Neural crest cell (in vitro differentiated cells): Measurements from ENCODE around the gene POLR1H. TPM values are rescaled to one million over a fixed set of nuclear protein-coding genes. Genes with fewer than 3 reads are reported as not detected.
"Not testable (repeated sequence)": the region's sequence is repeated elsewhere in the genome, so short reads cannot be mapped to it uniquely, and the experiment has no call there.

Experiments
- DNase-seq: peaks from one replicate; pipeline ENCODE4 v3.0.0; 2021; ENCODE audit warnings: low read depth, mixed read lengths, low spot score
- H3K27ac Mint-ChIP-seq: one replicate; pipeline ENCODE4 v1.8.0; 2021; ENCODE audit warnings: mild to moderate bottlenecking, mixed read lengths; ENCODE audit not compliant: unreplicated experiment
- H3K27me3 Mint-ChIP-seq: 2 replicates; pipeline ENCODE4 v1.8.0; 2021; ENCODE audit warnings: low read depth, mild to moderate bottlenecking, mixed read lengths
- H3K36me3 Mint-ChIP-seq: 2 replicates; pipeline ENCODE4 v1.8.0; 2021; ENCODE audit warnings: low read depth, mild to moderate bottlenecking, mixed read lengths
- H3K4me1 Mint-ChIP-seq: 2 replicates; pipeline ENCODE4 v1.8.0; 2021; ENCODE audit warnings: mixed read lengths
- H3K4me3 Mint-ChIP-seq: one replicate; pipeline ENCODE4 v1.8.0; 2021; ENCODE audit warnings: mild to moderate bottlenecking, mixed read lengths
- H3K9me3 Mint-ChIP-seq: 2 replicates; pipeline ENCODE4 v1.8.0; 2021; ENCODE audit warnings: mixed read lengths
- long read RNA-seq: library from polyadenylated mRNA; unstranded; transcript quantifications from one replicate; pipeline ENCODE4 v2.0.0, GENCODE V29; 2020
- total RNA-seq: library from RNA; stranded (reverse); gene quantifications from 2 replicates; pipeline ENCODE4 v1.2.1, GENCODE V29; 2021
- TF ChIP-seq, protein P1 (sequence below): fragments of 200-600 bp; sonication (generic); conservative IDR thresholded peaks from 2 replicates; pipeline ENCODE4 v1.5.0; 2021; ENCODE audit warnings: antibody characterized with exemption, mild to moderate bottlenecking

The POLR1H gene
- 43.3 and 43.8 TPM in 2 replicates for total RNA-seq
- long read RNA-seq, transcript ZNRD1-202 (5 exons, 743 nt) = major isoform, 7 of 17 reads
- long read RNA-seq, transcript ZNRD1-201 (4 exons, 864 nt) = major isoform, 7 of 17 reads
- long read RNA-seq, partial matches to known transcripts = 0 of 17 reads
- long read RNA-seq, other reads (novel, unspliced or antisense) = 1 of 17 reads

DNA sequence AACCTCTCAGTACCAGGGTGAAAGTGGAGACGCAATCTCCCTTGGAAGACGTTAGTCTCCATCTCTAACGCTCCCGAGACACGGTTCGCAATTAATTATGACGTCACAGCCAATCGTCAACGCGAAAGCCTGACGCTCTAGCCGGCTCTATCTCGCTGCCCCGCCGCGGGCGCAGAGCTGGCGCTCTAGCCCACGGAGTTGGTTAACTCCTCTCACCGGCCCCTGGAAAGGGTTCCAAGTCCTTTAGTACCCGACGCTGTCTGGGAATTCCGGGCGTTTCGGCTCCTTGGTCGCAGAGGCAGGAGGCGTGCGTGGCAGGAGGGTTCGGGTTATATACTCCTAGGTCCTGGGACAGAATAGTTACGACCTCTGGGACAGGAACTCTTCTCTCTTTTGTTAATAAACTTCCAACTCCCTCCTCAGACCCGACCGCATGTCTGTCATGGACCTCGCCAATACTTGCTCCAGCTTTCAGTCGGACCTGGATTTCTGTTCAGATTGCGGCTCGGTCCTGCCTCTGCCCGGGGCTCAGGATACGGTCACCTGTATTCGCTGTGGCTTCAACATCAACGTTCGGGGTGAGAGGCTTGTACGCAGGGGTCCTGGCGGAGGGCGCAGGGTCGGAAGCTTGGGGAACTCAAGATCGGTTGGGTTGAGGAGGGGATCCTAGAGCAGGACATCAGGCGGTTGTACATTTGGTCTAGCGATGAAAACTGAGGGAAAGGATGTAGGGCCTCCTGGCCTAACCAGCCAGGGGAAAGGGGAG lies at the start of gene POLR1H:
Gene POLR1H (plus strand): TSS at position 174 of the 766 bp plus-strand sequence. CDS start 260 bp downstream, at position 434.
- peaks cover 2% of the 10 kb centered on the region for H3K36me3 Mint-ChIP-seq
- peak within 1 kb of the TSS; percentile 98 for H3K27ac Mint-ChIP-seq
- peak within 1 kb of the TSS; percentile 99 for H3K4me3 Mint-ChIP-seq
- peak; percentile 78 for DNase-seq
- H3K4me1 Mint-ChIP-seq = peaks cover 22% of the 10 kb centered on the region
- TF ChIP-seq, protein P1, sequence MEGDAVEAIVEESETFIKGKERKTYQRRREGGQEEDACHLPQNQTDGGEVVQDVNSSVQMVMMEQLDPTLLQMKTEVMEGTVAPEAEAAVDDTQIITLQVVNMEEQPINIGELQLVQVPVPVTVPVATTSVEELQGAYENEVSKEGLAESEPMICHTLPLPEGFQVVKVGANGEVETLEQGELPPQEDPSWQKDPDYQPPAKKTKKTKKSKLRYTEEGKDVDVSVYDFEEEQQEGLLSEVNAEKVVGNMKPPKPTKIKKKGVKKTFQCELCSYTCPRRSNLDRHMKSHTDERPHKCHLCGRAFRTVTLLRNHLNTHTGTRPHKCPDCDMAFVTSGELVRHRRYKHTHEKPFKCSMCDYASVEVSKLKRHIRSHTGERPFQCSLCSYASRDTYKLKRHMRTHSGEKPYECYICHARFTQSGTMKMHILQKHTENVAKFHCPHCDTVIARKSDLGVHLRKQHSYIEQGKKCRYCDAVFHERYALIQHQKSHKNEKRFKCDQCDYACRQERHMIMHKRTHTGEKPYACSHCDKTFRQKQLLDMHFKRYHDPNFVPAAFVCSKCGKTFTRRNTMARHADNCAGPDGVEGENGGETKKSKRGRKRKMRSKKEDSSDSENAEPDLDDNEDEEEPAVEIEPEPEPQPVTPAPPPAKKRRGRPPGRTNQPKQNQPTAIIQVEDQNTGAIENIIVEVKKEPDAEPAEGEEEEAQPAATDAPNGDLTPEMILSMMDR = no peak
- no peaks in the 10 kb centered on the region for H3K9me3 Mint-ChIP-seq
- H3K27me3 Mint-ChIP-seq = no peaks in the 10 kb centered on the region

DNA sequence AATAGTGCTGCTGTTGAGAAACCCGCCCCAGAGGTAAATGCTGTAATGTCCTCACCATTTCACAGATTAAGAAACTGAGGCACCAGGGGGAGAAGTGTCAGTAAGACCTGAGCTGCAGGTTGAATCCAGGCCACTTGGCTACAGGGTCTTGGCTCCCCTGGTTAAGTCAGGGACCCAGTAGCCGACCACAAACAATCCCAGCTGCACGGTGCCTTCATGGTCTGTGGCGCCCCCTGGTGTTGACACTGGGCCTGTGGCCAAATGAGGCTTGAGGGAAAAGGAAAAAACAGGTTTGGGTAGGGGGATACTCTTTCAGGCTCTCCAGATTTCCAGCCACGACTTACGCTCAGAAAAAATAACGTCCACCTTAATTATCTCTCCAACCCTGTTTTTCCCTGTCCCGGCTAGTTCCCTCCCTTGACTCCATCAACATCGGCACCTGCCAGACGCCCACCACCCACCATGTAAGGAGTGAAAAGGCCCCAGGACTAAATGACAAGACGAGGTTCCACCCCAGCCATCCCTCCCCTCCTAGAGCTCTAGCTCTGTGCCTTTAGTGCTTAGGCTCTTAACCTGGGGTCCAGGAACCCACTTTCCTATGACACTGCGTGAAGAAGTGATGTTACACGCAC lies 47.7 kb upstream of the POLR1H start:
- H3K4me1 Mint-ChIP-seq = no peaks in the 10 kb centered on the region
- peak; percentile 40 for DNase-seq
- no peak overlapping the region for H3K4me3 Mint-ChIP-seq
- H3K9me3 Mint-ChIP-seq = no peaks in the 10 kb centered on the region
- TF ChIP-seq, protein P1 = peak; percentile 90
- peaks cover 25% of the 10 kb centered on the region for H3K27me3 Mint-ChIP-seq
- H3K36me3 Mint-ChIP-seq = peaks cover 8% of the 10 kb centered on the region
- H3K27ac Mint-ChIP-seq = no peak overlapping the region

DNA sequence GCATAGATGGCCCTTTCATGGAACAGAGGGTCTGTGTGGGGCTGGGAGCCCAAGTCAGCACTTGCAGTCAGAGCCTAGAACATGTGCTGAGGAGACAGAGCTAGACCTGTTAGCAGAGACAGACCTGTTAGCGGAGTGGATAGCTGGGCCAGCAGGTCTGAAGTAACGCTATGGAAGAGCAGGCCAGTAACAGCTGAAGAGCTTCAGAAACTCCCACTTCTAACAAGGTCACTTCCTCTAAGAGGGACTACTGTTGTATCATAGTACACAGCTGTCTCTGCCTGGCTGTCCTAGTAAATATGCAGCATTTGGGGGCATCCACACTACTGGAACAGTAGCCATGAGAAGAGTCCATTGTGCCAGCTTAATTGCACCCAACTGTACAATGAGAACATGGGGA lies 41.2 kb upstream of the POLR1H start:
- Mint-ChIP-seq H3K9me3 (no peaks in the 10 kb centered on the region), H3K36me3 (peaks cover 5% of the 10 kb centered on the region), H3K27me3 (no peaks in the 10 kb centered on the region), H3K4me1 (no peaks in the 10 kb centered on the region), H3K4me3 (no peak overlapping the region), H3K27ac (no peak overlapping the region)
- DNase-seq = no peak
- TF ChIP-seq, protein P1 = no peak

- no peak overlapping the region for H3K4me3 Mint-ChIP-seq
- no peaks in the 10 kb centered on the region for H3K4me1 Mint-ChIP-seq
- no peak overlapping the region for H3K27ac Mint-ChIP-seq
- TF ChIP-seq, protein P1 = no peak
- no peak for DNase-seq
- peaks cover 5% of the 10 kb centered on the region for H3K36me3 Mint-ChIP-seq
- H3K9me3 Mint-ChIP-seq = no peaks in the 10 kb centered on the region
- no peaks in the 10 kb centered on the region for H3K27me3 Mint-ChIP-seq
Measured at GRCh38 chr6:30020626-30021025, 40.4 kb upstream of the POLR1H start.

DNA sequence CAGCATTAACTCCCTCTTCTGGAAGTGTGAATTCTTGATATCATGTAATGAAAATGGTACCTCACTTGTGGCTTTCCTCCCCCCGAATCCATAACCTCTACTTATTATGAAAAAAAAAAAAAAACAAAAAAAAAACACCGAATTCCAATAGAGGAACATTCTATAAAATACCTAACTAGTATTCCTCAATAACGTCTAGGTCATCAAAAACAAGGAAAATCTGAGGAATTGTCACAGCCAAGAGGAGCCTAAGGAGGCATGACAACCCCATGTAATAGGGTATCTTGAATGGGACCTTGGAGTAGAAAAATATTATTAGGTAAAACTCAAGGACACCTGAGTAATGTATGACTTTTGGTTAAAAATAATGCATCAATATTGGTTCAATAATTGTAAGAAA lies 38.9 kb upstream of the POLR1H start:
- Mint-ChIP-seq H3K27ac (no peak overlapping the region), H3K27me3 (no peaks in the 10 kb centered on the region), H3K4me3 (no peak overlapping the region), H3K9me3 (peaks cover 2% of the 10 kb centered on the region), H3K4me1 (no peaks in the 10 kb centered on the region), H3K36me3 (peaks cover 5% of the 10 kb centered on the region)
- DNase-seq = no peak
- TF ChIP-seq, protein P1 = no peak

- H3K36me3 Mint-ChIP-seq, H3K9me3 Mint-ChIP-seq, H3K4me3 Mint-ChIP-seq, H3K27ac Mint-ChIP-seq, H3K27me3 Mint-ChIP-seq, DNase-seq, H3K4me1 Mint-ChIP-seq: not testable (repeated sequence)
Measured at GRCh38 chr6:30022712-30023111, 38.4 kb upstream of the POLR1H start.
